GM12873 (cell line): Measurements from ENCODE around the gene FBXW11.

Source experiments
- TF ChIP-seq, protein P1 (sequence below): IDR thresholded peaks from 2 replicates; pipeline ENCODE4 v1.5.1; 2012; ENCODE audit warnings: low read depth, mild to moderate bottlenecking, moderate library complexity, low read length, control low read depth; ENCODE audit not compliant: insufficient read depth; ENCODE audit errors: missing control alignments

FBXW11 gene

DNA sequence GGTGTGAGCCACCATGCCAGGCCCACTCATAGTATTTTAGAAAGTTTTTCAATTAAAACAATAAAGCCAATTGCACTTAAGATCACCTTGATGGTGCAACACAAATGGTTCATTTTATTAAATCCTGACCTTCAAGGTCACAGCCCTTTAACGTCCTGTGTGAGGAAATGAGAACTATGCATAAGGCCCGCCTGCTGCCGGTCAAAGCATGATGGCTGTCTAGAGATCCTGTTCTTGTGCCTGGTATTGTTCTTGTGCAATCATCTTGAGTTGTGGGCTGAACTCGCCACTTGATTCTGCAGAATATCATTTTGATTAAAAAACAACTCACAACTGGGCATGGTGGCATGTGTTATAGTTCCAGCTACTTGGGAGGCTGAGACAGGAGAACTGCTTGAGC lies 43.6 kb upstream of the FBXW11 start:
- TF ChIP-seq, protein P1, sequence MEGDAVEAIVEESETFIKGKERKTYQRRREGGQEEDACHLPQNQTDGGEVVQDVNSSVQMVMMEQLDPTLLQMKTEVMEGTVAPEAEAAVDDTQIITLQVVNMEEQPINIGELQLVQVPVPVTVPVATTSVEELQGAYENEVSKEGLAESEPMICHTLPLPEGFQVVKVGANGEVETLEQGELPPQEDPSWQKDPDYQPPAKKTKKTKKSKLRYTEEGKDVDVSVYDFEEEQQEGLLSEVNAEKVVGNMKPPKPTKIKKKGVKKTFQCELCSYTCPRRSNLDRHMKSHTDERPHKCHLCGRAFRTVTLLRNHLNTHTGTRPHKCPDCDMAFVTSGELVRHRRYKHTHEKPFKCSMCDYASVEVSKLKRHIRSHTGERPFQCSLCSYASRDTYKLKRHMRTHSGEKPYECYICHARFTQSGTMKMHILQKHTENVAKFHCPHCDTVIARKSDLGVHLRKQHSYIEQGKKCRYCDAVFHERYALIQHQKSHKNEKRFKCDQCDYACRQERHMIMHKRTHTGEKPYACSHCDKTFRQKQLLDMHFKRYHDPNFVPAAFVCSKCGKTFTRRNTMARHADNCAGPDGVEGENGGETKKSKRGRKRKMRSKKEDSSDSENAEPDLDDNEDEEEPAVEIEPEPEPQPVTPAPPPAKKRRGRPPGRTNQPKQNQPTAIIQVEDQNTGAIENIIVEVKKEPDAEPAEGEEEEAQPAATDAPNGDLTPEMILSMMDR = no peak

DNA sequence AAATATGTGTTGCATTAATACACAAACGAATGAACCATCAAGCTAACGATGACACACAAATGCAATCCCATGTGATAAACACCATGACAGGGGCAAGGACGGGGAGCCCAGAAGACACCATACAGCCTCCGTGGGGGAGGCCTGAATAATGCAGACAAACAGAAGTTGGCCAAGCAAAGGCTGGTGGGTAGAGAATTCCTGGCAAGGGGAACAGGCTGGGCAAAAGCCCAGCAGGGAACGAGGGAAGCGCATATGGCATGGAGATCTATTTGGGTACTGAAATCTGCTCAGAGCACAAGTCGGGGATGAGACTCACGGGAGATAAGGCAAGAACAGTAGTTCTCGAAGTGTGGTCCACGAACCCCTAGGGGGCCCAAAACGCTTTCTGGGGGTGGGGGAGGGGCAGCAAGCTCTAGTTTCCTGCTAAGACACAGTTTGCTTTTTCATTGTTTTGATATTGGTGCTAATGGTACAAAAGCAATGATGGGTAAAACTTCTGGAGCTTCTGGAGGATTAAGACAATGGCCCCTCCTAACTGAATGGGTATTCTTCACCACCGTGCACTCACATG lies 42.9 kb upstream of the FBXW11 start:
- TF ChIP-seq, protein P1 = peak; percentile 5

DNA sequence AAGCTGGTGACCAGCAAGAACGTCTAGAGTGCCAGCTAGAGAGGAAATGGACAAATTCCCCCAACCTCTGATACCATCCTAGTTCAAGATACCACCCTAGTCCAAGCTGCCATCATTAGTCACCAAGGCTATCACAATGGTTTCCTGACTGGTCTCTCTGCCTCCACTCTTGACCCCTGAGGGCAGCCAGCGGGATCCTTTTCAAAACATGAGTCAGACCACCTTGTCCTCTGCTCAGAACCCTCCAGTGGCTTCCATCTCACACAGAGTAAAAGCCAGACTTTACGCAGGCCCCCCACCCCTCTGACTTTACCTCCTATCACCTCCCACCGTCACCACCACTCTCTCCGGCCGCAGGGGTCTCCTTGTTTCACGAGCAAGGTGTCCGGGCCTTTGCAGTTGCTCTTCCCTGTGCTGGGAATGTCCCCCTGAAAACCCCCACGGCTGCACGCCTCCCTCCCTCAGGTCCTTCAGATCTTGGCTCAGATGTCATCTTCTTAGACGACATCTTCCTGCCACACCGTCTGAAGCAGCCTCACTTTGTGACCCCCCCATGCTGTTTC lies 42.2 kb upstream of the FBXW11 start:
- TF ChIP-seq, protein P1 = no peak

DNA sequence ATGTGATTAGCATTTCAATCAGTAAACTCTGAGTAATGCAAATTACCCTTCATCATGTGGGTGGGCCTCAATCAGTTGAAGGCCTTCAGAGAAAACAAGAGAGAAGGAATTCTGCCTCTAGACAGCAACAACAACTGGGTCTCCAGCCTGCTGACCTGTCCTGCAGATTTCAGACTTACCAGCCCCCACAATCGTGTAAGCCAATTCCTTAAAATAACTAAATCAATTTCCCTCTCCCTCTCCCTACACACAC lies 41.7 kb upstream of the FBXW11 start:
- TF ChIP-seq, protein P1 = no peak

DNA sequence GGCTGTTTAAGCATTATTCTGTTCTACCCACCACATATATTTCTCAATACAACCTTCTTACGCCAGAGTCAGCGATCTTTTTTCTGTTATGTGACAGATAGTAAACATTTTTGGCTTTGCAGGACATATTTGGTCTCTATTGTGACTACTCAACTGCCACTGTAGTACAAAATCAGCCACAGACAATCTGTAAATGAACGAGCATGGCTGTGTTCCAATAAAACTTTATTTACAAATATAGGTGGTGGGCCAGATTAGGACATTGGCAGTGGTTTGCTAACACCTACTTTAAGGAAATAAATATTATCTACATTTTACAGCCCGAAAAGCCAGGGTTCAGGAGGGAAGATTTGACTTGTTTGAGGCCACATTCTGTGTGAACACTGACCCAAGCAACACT lies 40.2 kb upstream of the FBXW11 start:
- TF ChIP-seq, protein P1 = no peak

DNA sequence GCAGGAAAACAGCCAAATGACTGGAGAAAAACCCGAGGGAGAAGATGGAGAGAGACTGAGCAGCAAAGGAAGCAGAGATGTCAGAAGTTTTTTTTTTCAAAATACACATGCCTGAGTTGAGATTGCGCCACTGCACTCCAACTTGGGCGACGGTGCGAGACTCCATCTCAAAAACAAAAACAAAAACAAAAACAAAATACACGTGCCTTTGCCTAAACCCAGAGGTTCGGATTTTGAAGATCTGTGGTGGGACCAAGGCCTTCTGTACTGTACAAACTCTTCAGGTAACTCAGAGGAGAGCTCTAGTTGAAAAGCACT lies 38.8 kb upstream of the FBXW11 start:
- TF ChIP-seq, protein P1 = no peak

DNA sequence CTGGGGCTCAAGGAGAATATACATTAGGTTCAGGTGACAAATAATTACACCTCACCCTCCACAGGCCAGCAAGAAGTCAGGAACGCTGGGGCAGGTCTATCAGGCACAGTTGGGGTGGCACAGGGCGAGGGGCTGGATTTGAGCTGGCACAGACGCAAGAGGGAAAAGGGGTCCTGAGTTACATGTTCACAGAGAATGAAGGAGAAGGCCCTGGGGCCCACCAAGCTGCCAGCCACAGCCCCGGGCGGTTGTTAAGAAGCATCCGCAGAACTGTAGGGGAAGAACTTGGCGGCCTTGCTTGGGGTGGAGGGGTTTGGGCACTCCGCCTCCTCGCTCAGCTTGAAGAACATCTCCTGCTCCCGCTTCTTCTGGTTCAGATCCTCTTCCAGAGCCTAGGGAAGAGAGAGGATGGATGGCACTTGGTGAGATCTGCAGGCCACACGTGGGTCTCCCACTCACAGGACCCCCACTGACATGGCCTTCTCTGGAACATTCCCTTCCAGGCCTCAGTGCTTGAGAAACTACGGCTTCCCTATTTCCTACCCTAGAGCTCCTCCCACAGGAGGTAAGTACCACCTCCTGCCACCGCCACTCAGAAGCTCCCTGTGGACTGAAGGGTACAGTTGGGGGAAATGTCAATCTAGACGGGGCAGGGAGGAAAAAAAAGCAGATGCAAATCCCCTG lies 38.3 kb upstream of the FBXW11 start:
- TF ChIP-seq, protein P1 = no peak
